GM12891 (cell line): Measurements from ENCODE around the gene SEMA4D. TPM values are rescaled to one million over a fixed set of nuclear protein-coding genes. Genes with fewer than 3 reads are reported as not detected.
A peak's percentile ranks its signal among the peaks of the same experiment; 100 is the strongest.

Source experiments
- DNase-seq: peaks from one replicate; pipeline ENCODE4 v3.0.0; 2011; ENCODE audit warnings: low spot score; ENCODE audit not compliant: insufficient read length
- FAIRE-seq: peaks from 2 replicates; lab custom pipeline; 2011; peaks lifted over from hg19 to GRCh38; lab: Jason Lieb, UNC
- PAX5 ChIP-seq: IDR thresholded peaks from 2 replicates; pipeline ENCODE4 v1.6.1; 2011; ENCODE audit warnings: low read length, moderate library complexity, mild to moderate bottlenecking; ENCODE audit not compliant: insufficient read depth, severe bottlenecking
- POLR2A ChIP-seq: IDR thresholded peaks from 2 replicates; pipeline ENCODE4 v1.6.1; 2011; ENCODE audit warnings: low read depth, low read length, control low read depth
- POLR2AphosphoS5 ChIP-seq: IDR thresholded peaks from 2 replicates; pipeline ENCODE4 v1.6.1; 2011; ENCODE audit warnings: low read depth, low read length, control low read depth
- POU2F2 ChIP-seq: IDR thresholded peaks from 2 replicates; pipeline ENCODE4 v1.6.1; 2011; ENCODE audit warnings: low read depth, mild to moderate bottlenecking, control low read depth, low read length, moderate library complexity
- SPI1 ChIP-seq: IDR thresholded peaks from 2 replicates; pipeline ENCODE4 v1.6.1; 2011; ENCODE audit warnings: low read depth, low read length, control low read depth
- TAF1 ChIP-seq: IDR thresholded peaks from 2 replicates; pipeline ENCODE4 v1.6.1; 2011; ENCODE audit warnings: low read depth, low read length, control low read depth
- polyA plus RNA-seq: library from polyadenylated mRNA; unstranded; fragments of >200 nt; gene quantifications from one replicate; pipeline ENCODE4 v1.2.1, GENCODE V29; 2012; ENCODE audit warnings: low read depth, missing spikeins, inconsistent platforms; ENCODE audit not compliant: missing spikeins

SEMA4D gene
- 42.2 TPM for polyA plus RNA-seq

DNA sequence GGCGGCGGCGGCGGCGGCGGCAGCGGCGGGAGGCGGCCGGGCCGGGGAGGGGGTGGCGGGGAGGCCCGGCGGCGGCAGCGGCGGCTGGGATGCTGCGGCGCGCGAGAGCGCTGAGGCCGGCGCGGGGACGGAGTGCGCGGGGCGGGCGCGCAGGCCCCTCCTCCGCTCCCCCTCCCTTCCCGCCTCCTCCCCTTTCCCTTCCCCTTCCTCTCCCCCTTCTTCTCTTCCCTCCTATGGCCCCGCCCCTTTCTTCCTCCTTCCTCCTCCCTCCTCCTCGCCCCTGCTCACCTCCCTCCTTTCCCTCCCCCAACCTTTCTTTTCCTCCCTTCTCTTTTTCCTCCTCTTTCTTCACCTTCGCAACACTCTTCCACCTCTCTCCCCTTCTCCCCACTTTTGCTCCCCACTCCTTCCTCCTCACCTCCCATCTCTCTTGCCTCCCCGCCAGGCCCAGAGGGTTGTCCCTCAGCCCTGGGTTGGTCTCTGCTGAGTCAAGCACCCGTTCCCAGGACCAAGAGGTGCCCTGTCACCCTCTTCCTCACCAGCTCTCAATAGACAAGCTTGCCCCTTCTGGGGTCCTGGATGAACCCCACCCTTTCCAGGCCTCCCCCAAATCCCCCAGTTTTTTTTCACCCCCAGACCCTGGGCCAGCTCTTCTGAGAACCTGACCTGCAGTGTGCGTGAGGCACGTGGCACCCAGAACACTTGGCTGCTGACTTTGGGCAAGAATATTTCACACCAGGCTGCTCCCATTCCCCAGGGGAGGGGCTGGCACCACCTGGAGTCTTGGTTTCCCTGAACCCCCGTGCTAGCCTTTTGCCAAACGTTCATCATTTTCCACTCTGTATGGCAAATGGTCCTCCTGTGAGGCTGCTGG lies at the start of gene SEMA4D:
Gene SEMA4D, minus strand, starts transcription at position 136 of the 874 bp plus-strand sequence. CDS start 92,657 bp downstream, outside the sequence.
- FAIRE-seq: peak; percentile 95
- peak; percentile 70 for DNase-seq
- TF ChIP-seq SPI1: no peak
- TF ChIP-seq POU2F2: no peak
- no peak for TF ChIP-seq POLR2AphosphoS5
- no peak for TF ChIP-seq TAF1
- TF ChIP-seq POLR2A: no peak
- no peak for TF ChIP-seq PAX5

DNA sequence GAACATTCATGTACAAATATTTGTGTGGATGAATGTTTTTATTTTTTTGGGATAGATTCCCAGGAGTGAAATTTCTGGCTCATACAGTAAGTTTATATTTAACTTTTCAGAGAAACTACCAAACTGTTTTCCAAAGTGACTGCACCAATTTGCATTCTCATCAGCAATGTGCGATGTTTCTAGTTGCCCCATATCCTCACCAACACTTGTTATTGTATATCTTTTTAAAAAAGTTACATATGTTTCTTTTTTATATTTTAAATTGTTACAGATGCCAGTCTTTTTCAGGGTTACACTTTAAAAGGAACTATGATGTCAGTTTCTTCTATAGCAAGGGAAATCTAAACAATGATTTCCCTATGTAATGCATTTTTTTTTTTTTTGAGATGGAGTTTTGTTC lies 49.1 kb upstream of the SEMA4D start:
- TF ChIP-seq POLR2AphosphoS5 (no peak), SPI1 (no peak), TAF1 (no peak), POLR2A (no peak), PAX5 (no peak), POU2F2 (no peak)
- FAIRE-seq (no peak), DNase-seq (no peak)

DNA sequence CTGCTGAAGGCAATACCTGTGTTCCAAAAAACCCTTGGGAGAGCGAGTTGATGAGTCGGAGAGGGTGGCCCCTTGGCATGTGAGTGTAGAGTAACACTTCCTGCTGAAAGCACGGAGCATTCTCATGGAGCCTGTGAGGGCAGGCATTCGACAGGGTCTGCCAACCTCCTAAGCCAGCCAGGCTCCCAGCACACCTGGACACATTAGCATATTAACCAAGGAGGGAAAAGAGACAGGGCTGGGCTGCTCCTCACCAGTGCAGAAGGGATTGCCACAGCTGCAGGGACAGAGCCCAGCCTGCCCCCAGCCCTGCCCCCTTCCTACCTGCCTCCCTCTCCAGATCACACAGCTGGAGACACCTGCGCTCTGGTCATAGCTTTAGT lies 46.4 kb upstream of the SEMA4D start:
- FAIRE-seq (peak; percentile 9), DNase-seq (no peak)
- no peak for TF ChIP-seq PAX5
- TF ChIP-seq SPI1: no peak
- TF ChIP-seq POU2F2: no peak
- no peak for TF ChIP-seq POLR2A
- TF ChIP-seq TAF1: no peak
- no peak for TF ChIP-seq POLR2AphosphoS5

- FAIRE-seq (no peak), DNase-seq (no peak)
- TF ChIP-seq POU2F2 (no peak), PAX5 (no peak), TAF1 (no peak), SPI1 (no peak), POLR2A (no peak), POLR2AphosphoS5 (no peak)
These were observed 45.8 kb upstream of the SEMA4D start for GRCh38 chr9:89543621-89544278.

GRCh38 chr9:89543111-89543510 lies 45.2 kb upstream of the SEMA4D start:
- no peak for DNase-seq
- TF ChIP-seq SPI1 (no peak), PAX5 (no peak), POU2F2 (no peak), TAF1 (no peak), POLR2A (no peak), POLR2AphosphoS5 (no peak)
- no peak for FAIRE-seq

DNA sequence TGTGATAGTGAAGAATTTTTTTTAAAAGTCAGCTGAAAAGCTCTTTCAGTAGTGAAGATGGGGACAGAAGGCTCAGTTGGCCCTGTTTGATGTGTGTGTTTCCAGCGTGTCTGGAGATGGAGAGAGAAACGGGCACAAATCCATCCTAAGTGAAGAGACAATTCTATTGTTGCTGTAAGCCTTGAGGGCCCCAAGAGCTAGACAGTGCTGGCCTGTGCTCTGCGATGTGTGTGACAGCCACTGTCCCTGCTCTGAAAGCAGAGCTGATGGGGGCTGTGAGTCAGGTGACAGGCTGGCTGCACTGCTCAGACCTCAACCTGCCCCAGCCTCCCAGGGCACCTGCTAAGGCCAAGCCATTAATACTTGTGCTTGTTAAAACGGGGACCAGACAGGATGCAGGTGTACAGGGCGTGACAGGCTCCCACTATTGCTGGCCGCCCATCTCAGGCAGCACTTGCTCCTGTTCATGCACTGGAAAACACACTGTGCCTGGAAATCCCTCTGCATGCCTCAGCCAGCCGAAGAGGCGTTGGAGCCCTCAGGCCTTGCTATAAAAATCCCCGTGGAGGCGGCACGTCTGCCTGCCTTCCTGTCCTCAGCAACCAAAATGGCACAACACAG lies 44.6 kb upstream of the SEMA4D start:
- TF ChIP-seq POU2F2: no peak
- no peak for TF ChIP-seq POLR2A
- TF ChIP-seq PAX5: no peak
- no peak for TF ChIP-seq TAF1
- no peak for TF ChIP-seq SPI1
- TF ChIP-seq POLR2AphosphoS5: no peak
- peak; percentile 96 for FAIRE-seq
- DNase-seq: no peak

DNA sequence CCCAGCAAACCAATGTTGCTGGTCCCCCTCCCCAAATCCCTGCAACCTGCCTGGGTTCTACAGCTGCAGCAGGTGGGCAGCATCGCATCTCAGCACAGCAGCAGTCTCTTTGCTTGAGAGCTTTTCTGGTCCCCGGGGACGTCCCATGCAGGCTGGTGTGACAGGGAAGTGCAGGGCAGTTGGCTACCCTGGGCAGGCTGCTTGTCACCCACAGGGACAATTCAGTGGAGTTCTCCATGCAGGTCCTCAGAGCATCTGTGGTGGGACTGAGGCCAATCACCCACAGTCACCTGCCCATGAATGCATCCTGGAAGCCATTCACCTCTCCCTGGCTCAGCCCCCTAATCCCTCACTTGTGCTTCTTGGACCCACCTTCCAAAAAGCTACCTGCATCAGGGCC lies 43.9 kb upstream of the SEMA4D start:
- TF ChIP-seq POU2F2 (no peak), PAX5 (no peak), TAF1 (no peak), POLR2A (no peak), POLR2AphosphoS5 (no peak), SPI1 (no peak)
- FAIRE-seq: peak; percentile 66
- no peak for DNase-seq

- FAIRE-seq (peak; percentile 60), DNase-seq (no peak)
- TF ChIP-seq POLR2AphosphoS5 (no peak), PAX5 (no peak), SPI1 (no peak), POLR2A (no peak), TAF1 (no peak), POU2F2 (no peak)
These were observed 41.5 kb upstream of the SEMA4D start for GRCh38 chr9:89539374-89539773.

GRCh38 chr9:89538871-89539270 lies 41.0 kb upstream of the SEMA4D start:
- FAIRE-seq (no peak), DNase-seq (no peak)
- no peak for TF ChIP-seq SPI1
- no peak for TF ChIP-seq POLR2AphosphoS5
- TF ChIP-seq PAX5: no peak
- TF ChIP-seq POU2F2: no peak
- no peak for TF ChIP-seq TAF1
- TF ChIP-seq POLR2A: no peak
